ENCODE measurements around the gene C2CD4D.
"Not testable (repeated sequence)": the region's sequence is repeated elsewhere in the genome, so short reads cannot be mapped to it uniquely, and the experiment has no call there.

C2CD4D gene

GRCh38 chr1:151881479-151881878, 41.9 kb upstream of the C2CD4D start:
- H3K4me3 ChIP-seq (ENCODE audit: control insufficient read depth, low read depth, low read length), result no peak overlapping the region
- DNase-seq (ENCODE audit: low read depth), result no peak
- no peak for TF ChIP-seq CTCF (conservative IDR thresholded peaks at IDR 0.05; ENCODE audit: control insufficient read depth, insufficient read depth, low read depth, low read length)

- H3K4me3 ChIP-seq (ENCODE audit: control insufficient read depth, low read depth, low read length), result no peak overlapping the region
- no peak for DNase-seq (ENCODE audit: low read depth)
- no peak for TF ChIP-seq CTCF (conservative IDR thresholded peaks at IDR 0.05; ENCODE audit: control insufficient read depth, insufficient read depth, low read depth, low read length)
These were observed 35.9 kb upstream of the C2CD4D start for GRCh38 chr1:151875419-151876097.

GRCh38 chr1:151872776-151873175, 33.2 kb upstream of the C2CD4D start:
- not testable (repeated sequence) for DNase-seq (ENCODE audit: low read depth)

GRCh38 chr1:151871284-151872030, 31.8 kb upstream of the C2CD4D start:
- DNase-seq (ENCODE audit: low read depth), result no peak
- no peak overlapping the region for H3K4me3 ChIP-seq (ENCODE audit: control insufficient read depth, low read depth, low read length)
- no peak for TF ChIP-seq CTCF (conservative IDR thresholded peaks at IDR 0.05; ENCODE audit: control insufficient read depth, insufficient read depth, low read depth, low read length)

More at GRCh38 chr1:151872776-151873175, 33.2 kb upstream of the C2CD4D start:
- not testable (repeated sequence) for H3K4me3 ChIP-seq (ENCODE audit: control insufficient read depth, low read depth, low read length)

- no peak for TF ChIP-seq CTCF (conservative IDR thresholded peaks at IDR 0.05; ENCODE audit: control insufficient read depth, insufficient read depth, low read depth, low read length)
- no peak overlapping the region for H3K4me3 ChIP-seq (ENCODE audit: control insufficient read depth, low read depth, low read length)
- DNase-seq (ENCODE audit: low read depth), result no peak
These were observed 28.9 kb upstream of the C2CD4D start for GRCh38 chr1:151868486-151868885.

- no peak for TF ChIP-seq CTCF (conservative IDR thresholded peaks at IDR 0.05; ENCODE audit: control insufficient read depth, insufficient read depth, low read depth, low read length)
- peak; percentile 90 for DNase-seq (ENCODE audit: low read depth)
- H3K4me3 ChIP-seq (ENCODE audit: control insufficient read depth, low read depth, low read length), result no peak overlapping the region
These were observed 28.3 kb upstream of the C2CD4D start for GRCh38 chr1:151867765-151868411.

GRCh38 chr1:151867321-151867720, 27.7 kb upstream of the C2CD4D start:
- DNase-seq (ENCODE audit: low read depth), result peak; percentile 56
- TF ChIP-seq CTCF (conservative IDR thresholded peaks at IDR 0.05; ENCODE audit: control insufficient read depth, insufficient read depth, low read depth, low read length), result no peak
- no peak overlapping the region for H3K4me3 ChIP-seq (ENCODE audit: control insufficient read depth, low read depth, low read length)

Measured in fibroblast of mammary gland (primary cell).